GM23338 (cell line): ENCODE results near the gene EOLA2.
"Not testable (repeated sequence)": the region's sequence is repeated elsewhere in the genome, so short reads cannot be mapped to it uniquely, and the experiment has no call there.

ENCODE experiments used
- CREB1 ChIP-seq: fragments of 250-450 bp; sonication (Bioruptor Pico); IDR thresholded peaks from 2 replicates; pipeline ENCODE4 v1.5.0; 2020; ENCODE audit warnings: low read depth, mild to moderate bottlenecking, moderate library complexity
- CTCF ChIP-seq, 2 experiments: fragments of 200-600 bp in 1 of 2; sonication (generic) in 1 of 2; conservative IDR thresholded peaks; 2 replicates each; pipeline versions ENCODE4 v1.5.1 to v1.6.1; 2016 to 2017; ENCODE audit warnings: antibody characterized with exemption in 2 of 2, low read depth in 2 of 2, mild to moderate bottlenecking in 2 of 2, moderate library complexity in 1 of 2
- ETS1 ChIP-seq: IDR thresholded peaks from 2 replicates; pipeline ENCODE4 v1.6.1; 2016; ENCODE audit warnings: antibody characterized with exemption
- EZH2 ChIP-seq: fragments of 200-600 bp; sonication (generic); IDR thresholded peaks from one replicate; pipeline ENCODE4 v1.8.0; 2017; ENCODE audit warnings: antibody characterized with exemption, mild to moderate bottlenecking, low read depth; ENCODE audit not compliant: unreplicated experiment
- EZH2phosphoT487 ChIP-seq: fragments of 200-600 bp; sonication (generic); IDR thresholded peaks from one replicate; pipeline ENCODE4 v1.8.1; 2018; ENCODE audit warnings: antibody characterized with exemption; ENCODE audit not compliant: unreplicated experiment
- JUNB ChIP-seq: IDR thresholded peaks from one replicate; pipeline ENCODE4 v1.6.1; 2016; ENCODE audit warnings: antibody characterized with exemption; ENCODE audit not compliant: unreplicated experiment
- NANOG ChIP-seq: IDR thresholded peaks from 2 replicates; pipeline ENCODE4 v1.6.1; 2016; ENCODE audit warnings: antibody characterized with exemption, borderline replicate concordance
- POLR2AphosphoS5 ChIP-seq: IDR thresholded peaks from 2 replicates; pipeline ENCODE4 v1.6.1; 2016; ENCODE audit warnings: antibody characterized with exemption, low read depth
- REST ChIP-seq: IDR thresholded peaks from one replicate; pipeline ENCODE4 v1.6.1; 2018; ENCODE audit warnings: antibody characterized with exemption; ENCODE audit not compliant: unreplicated experiment
- STAT1 ChIP-seq: IDR thresholded peaks from one replicate; pipeline ENCODE4 v1.6.1; 2016; ENCODE audit warnings: antibody characterized with exemption; ENCODE audit not compliant: unreplicated experiment
- ZNF114 ChIP-seq: fragments of 250-450 bp; sonication (Bioruptor Pico); IDR thresholded peaks from 2 replicates; pipeline ENCODE4 v1.5.0; 2020; ENCODE audit warnings: mild to moderate bottlenecking, moderate library complexity
- ZNF331 ChIP-seq: fragments of 250-450 bp; sonication (Bioruptor Pico); IDR thresholded peaks from 2 replicates; pipeline ENCODE4 v1.5.0; 2020; ENCODE audit warnings: low read depth, mild to moderate bottlenecking, moderate library complexity
- ZNF462 ChIP-seq: fragments of 250-450 bp; sonication (Bioruptor Pico); IDR thresholded peaks from 2 replicates; pipeline ENCODE4 v1.5.0; 2020; ENCODE audit warnings: mild to moderate bottlenecking, moderate library complexity

GRCh38 chrX:149932150-149932549 lies 6.1 kb downstream of the EOLA2 start:
- TF ChIP-seq CTCF (conservative IDR thresholded peaks at IDR 0.05; ENCODE audit: low read depth in 2 of 2); EZH2phosphoT487; EZH2; POLR2AphosphoS5; ZNF114; CREB1 (CRISPR knock-in tag); JUNB; REST; STAT1; ZNF331 (CRISPR knock-in tag); NANOG; ZNF462 (CRISPR knock-in tag); ETS1: not testable (repeated sequence)
